Activated B cell treated with CpG ODN at 0.5 μM for 24 hours (primary cell): ENCODE data around the gene C11orf21. TPM values are rescaled to one million over a fixed set of nuclear protein-coding genes. Genes with fewer than 3 reads are reported as not detected.

ENCODE experiments used
- ATAC-seq: fragments of 200-7000 bp; cut with Tn5 transposase; one replicate; pipeline ENCODE4 v1.10.0; 2021; ENCODE audit warnings: low read depth, mild to moderate bottlenecking, moderate library complexity
- CTCF ChIA-PET: fragments of 350-600 bp; sonication (Branson Sonifier 250); formaldehyde crosslinking; loops from one replicate; lab custom pipeline; 2021; ENCODE audit warnings: antibody characterized with exemption; lab: Charles Lee
- POLR2A ChIA-PET: fragments of 350-600 bp; sonication (Branson Sonifier 250); formaldehyde crosslinking; loops from one replicate; lab custom pipeline; 2021; ENCODE audit warnings: antibody characterized with exemption; lab: Charles Lee
- DNase-seq: peaks from one replicate; pipeline ENCODE4 v3.0.0; 2022
- H3K27ac Mint-ChIP-seq: one replicate; pipeline ENCODE4 v1.8.0; 2020; ENCODE audit warnings: mixed read lengths
- H3K27me3 Mint-ChIP-seq: one replicate; pipeline ENCODE4 v1.8.0; 2021; ENCODE audit warnings: mixed read lengths
- H3K36me3 Mint-ChIP-seq: one replicate; pipeline ENCODE4 v1.8.0; 2021; ENCODE audit warnings: low read depth, mixed read lengths
- H3K4me1 Mint-ChIP-seq: one replicate; pipeline ENCODE4 v1.8.0; 2021; ENCODE audit warnings: mixed read lengths
- H3K4me3 Mint-ChIP-seq: one replicate; pipeline ENCODE4 v1.8.0; 2020; ENCODE audit warnings: mild to moderate bottlenecking, mixed read lengths
- H3K9me3 Mint-ChIP-seq: one replicate; pipeline ENCODE4 v1.8.0; 2020; ENCODE audit warnings: mixed read lengths
- intact Hi-C: fragments of 100-400 bp; cut with micrococcal nuclease; formaldehyde crosslinking; loops from one replicate; pipeline ENCODE4 v1.15.1; 2024
- total RNA-seq: library from RNA; stranded (reverse); gene quantifications from 2 replicates; pipeline ENCODE4 v1.2.3, GENCODE V29; 2022
- TF ChIP-seq, protein P1 (sequence below): fragments of 200-600 bp; IDR thresholded peaks from one replicate; pipeline ENCODE4 v1.8.0; 2022; ENCODE audit warnings: antibody characterized with exemption, mild to moderate bottlenecking

Gene C11orf21
- total RNA-seq, 1 donor from 2014 or later, result 8.8 TPM

DNA sequence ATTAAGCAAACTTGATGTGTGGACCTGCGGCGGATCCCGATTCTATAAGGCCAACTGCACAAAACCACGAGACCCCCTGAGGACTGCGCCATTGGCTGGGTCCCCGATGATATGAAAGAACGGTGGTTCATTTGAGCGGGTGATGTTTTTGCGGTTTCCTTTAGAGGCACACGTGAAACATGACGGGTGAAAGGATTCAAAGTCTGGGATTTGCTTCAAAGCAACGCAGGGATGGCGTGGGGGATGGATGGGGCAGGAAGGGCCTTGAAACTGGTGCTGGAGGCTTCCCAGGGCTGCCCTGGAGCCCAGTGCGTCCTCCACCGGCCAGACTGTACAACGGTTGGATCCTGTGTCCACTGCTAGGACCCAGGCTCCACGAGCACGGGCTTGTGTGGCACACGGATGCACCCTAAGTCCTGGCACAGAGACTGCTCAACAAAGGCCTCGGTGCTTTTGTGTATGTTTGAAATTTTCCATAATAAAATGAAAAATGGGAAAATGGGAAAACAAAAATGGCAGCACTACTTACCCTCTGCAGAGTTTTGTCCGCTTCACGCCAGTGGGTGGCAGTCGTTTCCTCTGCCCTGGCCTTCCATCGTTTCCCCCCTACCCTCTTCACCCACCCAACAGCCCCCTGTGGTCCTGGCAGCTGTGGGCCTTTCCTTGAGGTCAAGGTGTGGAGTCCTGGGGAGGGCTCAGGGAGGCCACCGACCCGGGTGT, 35.0 kb downstream of the C11orf21 start:
- intact Hi-C loops, result loop anchor here (5.0 kb wide), 2 partner anchors 116 to 414 kb away; partner anchors contain the start of gene LSP1
- H3K27me3 Mint-ChIP-seq, result peaks cover 5% of the 10 kb centered on the region
- no peak overlapping the region for H3K27ac Mint-ChIP-seq
- ChIA-PET POLR2A (no interaction called here), CTCF (interaction anchor here (1.0 to 1.6 kb wide), 2 partner anchors 33 to 38 kb away, joined by 3 to 5 read pairs; no protein-coding TSS in a partner anchor)
- no peak for ATAC-seq
- no peaks in the 10 kb centered on the region for H3K9me3 Mint-ChIP-seq
- no peaks in the 10 kb centered on the region for H3K36me3 Mint-ChIP-seq
- DNase-seq, result no peak
- H3K4me3 Mint-ChIP-seq, result peak overlapping the region; percentile 42
- TF ChIP-seq, protein P1, sequence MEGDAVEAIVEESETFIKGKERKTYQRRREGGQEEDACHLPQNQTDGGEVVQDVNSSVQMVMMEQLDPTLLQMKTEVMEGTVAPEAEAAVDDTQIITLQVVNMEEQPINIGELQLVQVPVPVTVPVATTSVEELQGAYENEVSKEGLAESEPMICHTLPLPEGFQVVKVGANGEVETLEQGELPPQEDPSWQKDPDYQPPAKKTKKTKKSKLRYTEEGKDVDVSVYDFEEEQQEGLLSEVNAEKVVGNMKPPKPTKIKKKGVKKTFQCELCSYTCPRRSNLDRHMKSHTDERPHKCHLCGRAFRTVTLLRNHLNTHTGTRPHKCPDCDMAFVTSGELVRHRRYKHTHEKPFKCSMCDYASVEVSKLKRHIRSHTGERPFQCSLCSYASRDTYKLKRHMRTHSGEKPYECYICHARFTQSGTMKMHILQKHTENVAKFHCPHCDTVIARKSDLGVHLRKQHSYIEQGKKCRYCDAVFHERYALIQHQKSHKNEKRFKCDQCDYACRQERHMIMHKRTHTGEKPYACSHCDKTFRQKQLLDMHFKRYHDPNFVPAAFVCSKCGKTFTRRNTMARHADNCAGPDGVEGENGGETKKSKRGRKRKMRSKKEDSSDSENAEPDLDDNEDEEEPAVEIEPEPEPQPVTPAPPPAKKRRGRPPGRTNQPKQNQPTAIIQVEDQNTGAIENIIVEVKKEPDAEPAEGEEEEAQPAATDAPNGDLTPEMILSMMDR, result no peak
- peaks cover 41% of the 10 kb centered on the region for H3K4me1 Mint-ChIP-seq

DNA sequence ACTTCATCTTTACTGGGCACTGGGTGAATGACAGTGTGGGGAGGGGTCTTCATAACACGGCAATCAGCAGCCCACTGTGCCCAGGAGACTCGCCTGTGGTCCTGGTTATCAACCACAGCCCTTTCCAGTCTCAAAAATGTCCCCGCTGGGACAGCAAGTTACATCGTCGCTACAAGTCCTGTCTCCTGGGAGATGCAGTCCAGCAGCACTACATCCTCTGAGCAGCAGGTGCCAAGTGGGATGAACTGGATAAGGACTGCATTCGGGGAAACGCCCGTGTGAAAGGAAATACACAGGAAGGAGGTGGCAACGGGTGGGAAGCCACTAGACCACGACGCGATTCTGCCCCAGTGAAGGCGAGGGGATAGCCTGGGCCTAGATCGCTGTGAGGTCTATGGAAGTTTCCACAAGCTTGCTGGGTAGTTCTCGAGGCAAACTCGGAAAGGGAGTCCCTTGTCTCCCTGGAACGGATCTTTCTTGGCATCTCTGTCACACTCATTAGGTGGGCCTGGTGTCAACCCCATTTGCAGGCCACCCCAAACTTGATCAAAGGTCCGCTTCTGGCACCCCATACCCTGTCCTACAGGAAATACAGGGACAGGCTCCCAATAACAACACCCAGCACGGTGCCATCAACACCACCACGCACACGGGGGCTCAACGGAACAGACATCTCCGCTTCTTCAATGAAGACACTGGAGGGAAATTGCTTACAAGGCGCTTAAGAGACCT, 35.7 kb downstream of the C11orf21 start:
- POLR2A ChIA-PET, result interaction anchor here (1.2 kb wide), 1 partner anchor 112 kb away, joined by 3 read pairs; no protein-coding TSS in a partner anchor
- DNase-seq, result no peak
- peaks cover 38% of the 10 kb centered on the region for H3K4me1 Mint-ChIP-seq

DNA sequence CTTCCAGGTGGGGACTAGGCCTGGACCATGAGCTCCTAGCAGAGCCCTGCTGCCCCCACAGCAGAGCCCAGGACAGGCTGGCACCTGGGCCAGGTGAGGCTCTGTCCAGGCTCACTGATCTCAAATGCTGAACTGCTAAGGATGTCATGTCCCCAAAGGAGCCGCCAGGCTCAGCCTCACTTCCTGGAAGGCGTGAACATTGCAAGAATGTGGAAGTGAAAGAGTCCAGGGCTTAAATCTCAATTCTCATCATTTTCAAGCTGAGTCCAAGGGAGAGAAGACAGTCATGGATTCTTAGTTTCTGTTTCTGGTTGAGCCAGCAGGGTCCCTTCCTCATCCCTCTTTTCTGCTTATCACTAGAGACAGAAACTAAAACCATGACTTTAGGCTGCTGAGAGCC, 36.3 kb downstream of the C11orf21 start:
- DNase-seq (no peak), ATAC-seq (peak; percentile 51)
- H3K4me1 Mint-ChIP-seq, result peaks cover 34% of the 10 kb centered on the region
- no peaks in the 10 kb centered on the region for H3K36me3 Mint-ChIP-seq
- no peaks in the 10 kb centered on the region for H3K9me3 Mint-ChIP-seq
- H3K27ac Mint-ChIP-seq, result peak overlapping the region; percentile 76
- intact Hi-C loops, result loop anchor here (1.0 to 5.0 kb wide), 4 partner anchors 69 to 413 kb away; partner anchors contain the start of genes LSP1 and TSSC4
- no peaks in the 10 kb centered on the region for H3K27me3 Mint-ChIP-seq
- TF ChIP-seq, protein P1, result no peak
- POLR2A ChIA-PET, result interaction anchor here (1.2 kb wide), 1 partner anchor 112 kb away, joined by 3 read pairs; no protein-coding TSS in a partner anchor
- peak overlapping the region; percentile 42 for H3K4me3 Mint-ChIP-seq
- CTCF ChIA-PET, result interaction anchor here (0.9 to 1.1 kb wide), 2 partner anchors 17 to 41 kb away, joined by 3 to 4 read pairs; no protein-coding TSS in a partner anchor

More for the DNA sequence above, 35.7 kb downstream of the C11orf21 start:
- TF ChIP-seq, protein P1, result no peak
- ATAC-seq, result no peak
- Mint-ChIP-seq H3K27ac (peak overlapping the region; percentile 76), H3K4me3 (peak overlapping the region; percentile 42), H3K27me3 (peaks cover 2% of the 10 kb centered on the region), H3K36me3 (no peaks in the 10 kb centered on the region), H3K9me3 (no peaks in the 10 kb centered on the region)
- intact Hi-C loops, result loop anchor here (1.0 to 5.0 kb wide), 4 partner anchors 69 to 414 kb away; partner anchors contain the start of genes LSP1 and TSSC4
- CTCF ChIA-PET, result interaction anchor here (0.9 to 1.1 kb wide), 2 partner anchors 16 to 40 kb away, joined by 3 to 4 read pairs; no protein-coding TSS in a partner anchor

DNA sequence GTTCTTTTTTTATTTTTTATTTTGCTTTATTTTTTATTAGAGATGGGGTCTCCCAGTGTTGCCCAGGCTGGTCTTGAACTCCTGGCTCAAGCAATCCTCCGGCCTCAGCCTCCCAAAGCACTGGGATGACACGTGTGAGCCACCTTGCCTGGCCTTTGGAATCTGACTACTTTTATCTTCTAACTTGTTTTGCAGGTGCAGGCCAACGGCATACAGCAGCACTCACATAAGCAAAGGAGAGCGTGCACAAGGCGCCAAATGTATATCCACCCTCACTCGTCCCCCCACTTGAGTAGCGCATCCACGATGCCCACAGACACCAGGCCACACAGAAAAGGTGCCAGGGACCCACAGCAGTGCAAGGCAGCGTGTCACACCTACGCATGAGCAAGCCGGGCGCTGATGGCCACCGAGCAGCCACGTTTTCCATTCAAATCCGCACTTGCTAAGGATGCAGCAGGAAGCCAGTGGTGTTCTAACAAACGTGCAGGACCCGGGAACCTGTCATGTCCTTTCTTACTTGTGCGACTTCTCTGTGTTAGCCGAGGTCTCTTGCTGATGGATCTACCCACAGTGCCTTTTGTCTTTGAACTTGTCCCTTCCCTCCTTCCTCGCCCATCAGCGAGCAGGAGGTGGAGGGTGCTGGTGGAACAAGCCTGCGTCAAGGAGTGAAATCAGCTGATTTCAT, 37.2 kb downstream of the C11orf21 start:
- H3K9me3 Mint-ChIP-seq, result no peaks in the 10 kb centered on the region
- H3K27me3 Mint-ChIP-seq, result no peaks in the 10 kb centered on the region
- CTCF ChIA-PET, result interaction anchor here (1.1 kb wide), 1 partner anchor 17 kb away, joined by 3 read pairs; no protein-coding TSS in a partner anchor
- peak overlapping the region; percentile 30 for H3K27ac Mint-ChIP-seq
- TF ChIP-seq, protein P1, result no peak
- ATAC-seq (no peak), DNase-seq (no peak)
- POLR2A ChIA-PET, result no interaction called here
- peaks cover 34% of the 10 kb centered on the region for H3K4me1 Mint-ChIP-seq
- H3K36me3 Mint-ChIP-seq, result no peaks in the 10 kb centered on the region
- no peak overlapping the region for H3K4me3 Mint-ChIP-seq
- intact Hi-C loops, result loop anchor here (1.0 to 5.0 kb wide), 4 partner anchors 68 to 412 kb away; partner anchors contain the start of genes LSP1 and TSSC4
